Limb (tissue), 2 donors: Measurements from ENCODE around the gene B3GNT9.
A peak's percentile ranks its signal among the peaks of the same experiment; 100 is the strongest.
"Not testable (repeated sequence)": the region's sequence is repeated elsewhere in the genome, so short reads cannot be mapped to it uniquely, and the experiment has no call there.

Source experiments
- DNase-seq, 2 donors: peaks; one replicate each; pipeline ENCODE4 v3.0.0-alpha.2; 2016; ENCODE audit errors: extremely low spot score in 2 of 2

The B3GNT9 gene

GRCh38 chr16:67151431-67152097, 766 bp upstream of the B3GNT9 start:
- no peak for DNase-seq

- DNase-seq: peak; percentile 67 to 78
Observed at GRCh38 chr16:67150047-67150832, 558 bp downstream of the B3GNT9 start.

- no peak for DNase-seq
Observed at GRCh38 chr16:67149276-67150046, 1.3 kb downstream of the B3GNT9 start.

- no peak for DNase-seq
Observed at GRCh38 chr16:67148656-67149275, 2.0 kb downstream of the B3GNT9 start.

- DNase-seq: no peak
Observed at GRCh38 chr16:67148221-67148620, 2.6 kb downstream of the B3GNT9 start.

GRCh38 chr16:67147437-67148140, 3.2 kb downstream of the B3GNT9 start:
- no peak for DNase-seq

- DNase-seq: no peak
Observed at GRCh38 chr16:67146523-67147357, 4.1 kb downstream of the B3GNT9 start.

GRCh38 chr16:67145746-67146145, 5.1 kb downstream of the B3GNT9 start:
- no peak for DNase-seq

GRCh38 chr16:67144943-67145342, 5.9 kb downstream of the B3GNT9 start:
- DNase-seq: no peak

- no peak for DNase-seq
Observed at GRCh38 chr16:67142342-67142741, 8.5 kb downstream of the B3GNT9 start.

- no peak for DNase-seq
Observed at GRCh38 chr16:67141391-67141790, 9.4 kb downstream of the B3GNT9 start.

GRCh38 chr16:67137605-67138004, 13.2 kb downstream of the B3GNT9 start:
- DNase-seq: no peak

- DNase-seq: no peak
Observed at GRCh38 chr16:67129422-67129821, 21.4 kb downstream of the B3GNT9 start.

GRCh38 chr16:67128887-67129286, 21.9 kb downstream of the B3GNT9 start:
- DNase-seq: no peak

GRCh38 chr16:67128417-67128816, 22.4 kb downstream of the B3GNT9 start:
- no peak for DNase-seq

GRCh38 chr16:67122799-67123198, 28.0 kb downstream of the B3GNT9 start:
- DNase-seq: not testable (repeated sequence)

GRCh38 chr16:67120025-67120424, 30.8 kb downstream of the B3GNT9 start:
- DNase-seq: no peak

- no peak for DNase-seq
Observed at GRCh38 chr16:67117716-67118115, 33.1 kb downstream of the B3GNT9 start.

- DNase-seq: no peak
Observed at GRCh38 chr16:67116388-67117311, 34.1 kb downstream of the B3GNT9 start.
